ENCODE results near the gene UACA.

DNA sequence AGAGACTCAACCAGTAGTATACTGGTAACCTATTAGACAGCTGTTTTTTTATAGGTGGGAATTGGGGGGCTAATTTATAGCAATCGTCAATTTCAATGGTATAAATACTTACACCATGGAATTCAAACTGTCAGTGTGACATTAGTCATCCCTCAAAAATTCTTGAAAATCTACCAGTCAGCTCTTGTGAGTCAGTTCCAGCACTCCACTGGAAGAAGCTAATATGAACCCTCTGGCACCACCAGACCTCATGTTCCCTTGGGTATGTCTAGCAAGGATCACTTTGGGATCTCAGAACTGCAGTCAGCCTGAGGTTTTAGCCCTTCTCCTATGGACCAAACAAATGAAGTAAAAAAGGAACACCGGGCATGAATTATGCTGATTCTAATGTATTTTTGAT, 11.8 kb upstream of the UACA start:
- TF ChIP-seq, protein P1, sequence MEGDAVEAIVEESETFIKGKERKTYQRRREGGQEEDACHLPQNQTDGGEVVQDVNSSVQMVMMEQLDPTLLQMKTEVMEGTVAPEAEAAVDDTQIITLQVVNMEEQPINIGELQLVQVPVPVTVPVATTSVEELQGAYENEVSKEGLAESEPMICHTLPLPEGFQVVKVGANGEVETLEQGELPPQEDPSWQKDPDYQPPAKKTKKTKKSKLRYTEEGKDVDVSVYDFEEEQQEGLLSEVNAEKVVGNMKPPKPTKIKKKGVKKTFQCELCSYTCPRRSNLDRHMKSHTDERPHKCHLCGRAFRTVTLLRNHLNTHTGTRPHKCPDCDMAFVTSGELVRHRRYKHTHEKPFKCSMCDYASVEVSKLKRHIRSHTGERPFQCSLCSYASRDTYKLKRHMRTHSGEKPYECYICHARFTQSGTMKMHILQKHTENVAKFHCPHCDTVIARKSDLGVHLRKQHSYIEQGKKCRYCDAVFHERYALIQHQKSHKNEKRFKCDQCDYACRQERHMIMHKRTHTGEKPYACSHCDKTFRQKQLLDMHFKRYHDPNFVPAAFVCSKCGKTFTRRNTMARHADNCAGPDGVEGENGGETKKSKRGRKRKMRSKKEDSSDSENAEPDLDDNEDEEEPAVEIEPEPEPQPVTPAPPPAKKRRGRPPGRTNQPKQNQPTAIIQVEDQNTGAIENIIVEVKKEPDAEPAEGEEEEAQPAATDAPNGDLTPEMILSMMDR (IDR thresholded peaks at IDR 0.05): no peak
- TF ChIP-seq POLR2A (IDR thresholded peaks at IDR 0.05): no peak

Data from body of pancreas (tissue), 4 donors.